OCI-LY1 (cell line): ENCODE data around the gene PACS2.

ENCODE experiments used
- H2AFZ ChIP-seq: fragments of 200-600 bp; sonication (generic), shearing (Covaris generic); 2 replicates; pipeline ENCODE4 v1.6.0; 2014; ENCODE audit warnings: antibody characterized with exemption, mild to moderate bottlenecking, low read length
- H3F3A ChIP-seq: fragments of 200-600 bp; sonication (generic), shearing (Covaris generic); 2 replicates; pipeline ENCODE4 v1.6.0; 2014; ENCODE audit warnings: mild to moderate bottlenecking, antibody characterized with exemption, low read length, moderate library complexity; ENCODE audit not compliant: insufficient read depth
- H3K27ac ChIP-seq: fragments of 200-600 bp; sonication (generic); 2 replicates; pipeline ENCODE4 v1.5.1; 2014; ENCODE audit warnings: low read length, mixed run types, mild to moderate bottlenecking, low read depth; ENCODE audit not compliant: poor library complexity, severe bottlenecking
- H3K27me3 ChIP-seq: fragments of 200-600 bp; sonication (generic); 2 replicates; pipeline ENCODE4 v1.6.0; 2014; ENCODE audit warnings: antibody characterized with exemption, mild to moderate bottlenecking, low read length, moderate library complexity; ENCODE audit not compliant: insufficient read depth
- H3K36me3 ChIP-seq: fragments of 200-600 bp; sonication (generic); 2 replicates; pipeline ENCODE4 v1.6.1; 2014; ENCODE audit warnings: mild to moderate bottlenecking, antibody characterized with exemption, low read length, moderate library complexity, mixed read lengths; ENCODE audit not compliant: insufficient read depth
- H3K4me1 ChIP-seq: fragments of 200-600 bp; sonication (generic); 2 replicates; pipeline ENCODE4 v1.5.1; 2014; ENCODE audit warnings: mild to moderate bottlenecking, low read length, moderate library complexity; ENCODE audit not compliant: insufficient read depth, severe bottlenecking
- H3K4me2 ChIP-seq: fragments of 200-600 bp; sonication (generic), shearing (Covaris generic); 2 replicates; pipeline ENCODE4 v1.6.1; 2014; ENCODE audit warnings: low read length
- H3K4me3 ChIP-seq: fragments of 200-600 bp; sonication (generic); 2 replicates; pipeline ENCODE4 v1.5.1; 2014; ENCODE audit warnings: low read length, low read depth, mild to moderate bottlenecking, mixed read lengths; ENCODE audit not compliant: poor library complexity, severe bottlenecking
- H3K79me2 ChIP-seq: fragments of 200-600 bp; shearing (Covaris generic); 2 replicates; pipeline ENCODE4 v1.6.1; 2016; ENCODE audit warnings: mixed run types, low read length, mixed read lengths; ENCODE audit not compliant: insufficient read depth
- H3K9ac ChIP-seq: fragments of 200-600 bp; sonication (generic), shearing (Covaris generic); 2 replicates; pipeline ENCODE4 v1.6.1; 2014; ENCODE audit warnings: mild to moderate bottlenecking, low read length, mixed read lengths
- H3K9me2 ChIP-seq: fragments of 200-600 bp; sonication (generic), shearing (Covaris generic); 2 replicates; pipeline ENCODE4 v1.6.1; 2014; ENCODE audit warnings: low read depth, mild to moderate bottlenecking, low read length, mixed read lengths
- H3K9me3 ChIP-seq: fragments of 200-600 bp; shearing (Covaris generic); 2 replicates; pipeline ENCODE4 v1.6.1; 2014; ENCODE audit warnings: low read length, mixed read lengths
- H4K20me1 ChIP-seq: fragments of 200-600 bp; sonication (generic), shearing (Covaris generic); 2 replicates; pipeline ENCODE4 v1.6.0; 2016; ENCODE audit warnings: mild to moderate bottlenecking, low read length; ENCODE audit not compliant: insufficient read depth
- EZH2 ChIP-seq: fragments of 200-600 bp; sonication (generic), shearing (Covaris generic); IDR thresholded peaks from 2 replicates; pipeline ENCODE4 v1.8.0; 2017; ENCODE audit warnings: borderline replicate concordance, mixed run types, mild to moderate bottlenecking, antibody characterized with exemption, low read length, moderate library complexity, mixed read lengths
- TF ChIP-seq, protein P1 (sequence below): fragments of 200-600 bp; sonication (generic), shearing (Covaris generic); IDR thresholded peaks from 2 replicates; pipeline ENCODE4 v1.5.1; 2017; ENCODE audit warnings: mild to moderate bottlenecking, antibody characterized with exemption, low read length, moderate library complexity, mixed read lengths

The PACS2 gene

DNA sequence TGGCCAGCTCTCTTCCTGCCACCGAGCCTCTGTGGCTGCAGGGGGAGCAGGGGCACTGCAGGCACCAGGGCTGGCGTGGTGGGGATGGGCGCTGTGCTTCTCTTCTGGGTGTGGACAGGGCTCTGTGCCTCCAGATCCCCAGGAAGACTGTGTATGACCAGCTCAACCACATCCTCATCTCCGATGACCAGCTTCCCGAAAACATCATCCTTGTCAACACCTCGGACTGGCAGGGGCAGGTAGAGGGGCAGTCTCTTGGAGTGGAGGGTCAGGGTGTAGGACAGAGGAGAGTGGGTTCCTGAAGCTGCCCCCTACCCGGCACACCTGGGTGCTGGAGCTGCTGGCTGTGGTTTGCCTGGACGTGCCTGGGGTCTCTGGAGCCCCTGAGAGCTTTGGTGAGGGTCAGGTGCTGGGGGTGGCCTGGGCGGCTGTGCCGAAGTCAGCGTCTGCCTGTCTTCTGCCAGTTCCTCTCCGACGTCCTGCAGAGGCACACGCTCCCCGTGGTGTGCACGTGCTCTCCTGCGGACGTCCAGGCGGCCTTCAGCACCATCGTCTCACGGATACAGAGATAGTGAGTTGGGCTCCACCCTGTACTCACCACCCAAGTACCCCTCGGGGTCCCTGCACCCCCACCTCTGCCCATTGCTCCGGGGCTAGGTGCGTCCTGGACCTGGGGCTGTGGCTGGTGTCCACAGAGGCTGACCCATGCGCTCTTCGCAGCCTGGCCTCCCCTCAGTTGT lies 68.0 kb downstream of the PACS2 start:
- H3K9me2 ChIP-seq, result no peaks in the 10 kb centered on the region
- no peaks in the 10 kb centered on the region for H3K79me2 ChIP-seq
- TF ChIP-seq, protein P1, sequence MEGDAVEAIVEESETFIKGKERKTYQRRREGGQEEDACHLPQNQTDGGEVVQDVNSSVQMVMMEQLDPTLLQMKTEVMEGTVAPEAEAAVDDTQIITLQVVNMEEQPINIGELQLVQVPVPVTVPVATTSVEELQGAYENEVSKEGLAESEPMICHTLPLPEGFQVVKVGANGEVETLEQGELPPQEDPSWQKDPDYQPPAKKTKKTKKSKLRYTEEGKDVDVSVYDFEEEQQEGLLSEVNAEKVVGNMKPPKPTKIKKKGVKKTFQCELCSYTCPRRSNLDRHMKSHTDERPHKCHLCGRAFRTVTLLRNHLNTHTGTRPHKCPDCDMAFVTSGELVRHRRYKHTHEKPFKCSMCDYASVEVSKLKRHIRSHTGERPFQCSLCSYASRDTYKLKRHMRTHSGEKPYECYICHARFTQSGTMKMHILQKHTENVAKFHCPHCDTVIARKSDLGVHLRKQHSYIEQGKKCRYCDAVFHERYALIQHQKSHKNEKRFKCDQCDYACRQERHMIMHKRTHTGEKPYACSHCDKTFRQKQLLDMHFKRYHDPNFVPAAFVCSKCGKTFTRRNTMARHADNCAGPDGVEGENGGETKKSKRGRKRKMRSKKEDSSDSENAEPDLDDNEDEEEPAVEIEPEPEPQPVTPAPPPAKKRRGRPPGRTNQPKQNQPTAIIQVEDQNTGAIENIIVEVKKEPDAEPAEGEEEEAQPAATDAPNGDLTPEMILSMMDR, result no peak
- TF ChIP-seq EZH2, result no peak
- no peaks in the 10 kb centered on the region for H3K4me1 ChIP-seq
- no peak overlapping the region for H3K27ac ChIP-seq
- H2AFZ ChIP-seq, result no peak overlapping the region
- H3K27me3 ChIP-seq, result peaks cover 3% of the 10 kb centered on the region; the same call in 1 of the 2 replicates
- H3K9me3 ChIP-seq, result no peaks in the 10 kb centered on the region
- no peaks in the 10 kb centered on the region for H3K36me3 ChIP-seq
- H3K4me2 ChIP-seq, result no peak overlapping the region
- no peak overlapping the region for H3K9ac ChIP-seq
- no peaks in the 10 kb centered on the region for H3F3A ChIP-seq
- no peaks in the 10 kb centered on the region for H4K20me1 ChIP-seq
- no peak overlapping the region for H3K4me3 ChIP-seq

DNA sequence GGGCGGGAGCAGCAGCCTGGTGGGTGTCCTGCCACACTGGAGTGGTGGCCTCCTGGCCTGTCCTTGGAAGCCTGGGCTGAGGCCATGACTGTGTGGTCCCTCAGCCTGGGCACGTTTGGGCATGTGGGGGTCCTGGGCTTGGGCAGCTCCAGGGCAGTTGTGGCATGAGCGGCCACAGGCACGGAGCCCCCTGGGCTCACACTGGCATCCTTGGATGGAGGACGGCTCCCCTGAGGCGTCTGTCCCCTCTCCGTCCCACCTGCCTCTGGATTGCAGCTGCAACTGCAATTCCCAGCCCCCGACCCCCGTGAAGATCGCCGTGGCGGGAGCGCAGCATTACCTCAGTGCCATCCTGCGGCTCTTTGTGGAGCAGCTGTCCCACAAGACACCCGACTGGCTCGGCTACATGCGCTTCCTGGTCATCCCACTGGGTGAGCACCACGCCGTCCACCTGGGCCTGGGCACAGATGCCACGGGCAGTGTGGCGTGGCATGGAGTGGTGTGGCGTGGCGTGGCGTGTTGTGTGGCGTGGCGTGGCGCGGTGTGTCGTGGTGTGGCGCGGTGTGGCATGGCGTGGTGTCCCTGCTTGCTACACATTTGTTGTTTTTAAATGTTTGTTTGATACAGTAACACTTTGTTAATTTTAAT lies 68.7 kb downstream of the PACS2 start:
- Histone ChIP-seq H3K27ac (no peak overlapping the region), H3K4me3 (no peak overlapping the region), H3K79me2 (no peaks in the 10 kb centered on the region), H3K36me3 (no peaks in the 10 kb centered on the region), H3K9me3 (no peaks in the 10 kb centered on the region), H3K4me2 (no peak overlapping the region), H4K20me1 (no peaks in the 10 kb centered on the region), H3K27me3 (peaks cover 3% of the 10 kb centered on the region; the same call in 1 of the 2 replicates), H3K9me2 (no peaks in the 10 kb centered on the region), H3K9ac (no peak overlapping the region), H3F3A (no peaks in the 10 kb centered on the region), H3K4me1 (no peaks in the 10 kb centered on the region), H2AFZ (no peak overlapping the region)
- TF ChIP-seq, protein P1, result no peak
- no peak for TF ChIP-seq EZH2

- Histone ChIP-seq H4K20me1 (no peaks in the 10 kb centered on the region), H3K36me3 (no peaks in the 10 kb centered on the region), H3F3A (no peaks in the 10 kb centered on the region), H3K4me3 (no peak overlapping the region), H3K27me3 (peaks cover 8% of the 10 kb centered on the region; the same call in 1 of the 2 replicates), H3K27ac (no peak overlapping the region), H3K79me2 (no peaks in the 10 kb centered on the region), H2AFZ (no peak overlapping the region), H3K4me2 (no peak overlapping the region), H3K9me2 (no peaks in the 10 kb centered on the region), H3K9me3 (no peaks in the 10 kb centered on the region), H3K4me1 (no peaks in the 10 kb centered on the region), H3K9ac (no peak overlapping the region)
- TF ChIP-seq, protein P1, result no peak
- no peak for TF ChIP-seq EZH2
Observed at GRCh38 chr14:105384041-105384557, 69.6 kb downstream of the PACS2 start.
